ENCODE measurements around the gene RPTOR.

RPTOR gene

DNA sequence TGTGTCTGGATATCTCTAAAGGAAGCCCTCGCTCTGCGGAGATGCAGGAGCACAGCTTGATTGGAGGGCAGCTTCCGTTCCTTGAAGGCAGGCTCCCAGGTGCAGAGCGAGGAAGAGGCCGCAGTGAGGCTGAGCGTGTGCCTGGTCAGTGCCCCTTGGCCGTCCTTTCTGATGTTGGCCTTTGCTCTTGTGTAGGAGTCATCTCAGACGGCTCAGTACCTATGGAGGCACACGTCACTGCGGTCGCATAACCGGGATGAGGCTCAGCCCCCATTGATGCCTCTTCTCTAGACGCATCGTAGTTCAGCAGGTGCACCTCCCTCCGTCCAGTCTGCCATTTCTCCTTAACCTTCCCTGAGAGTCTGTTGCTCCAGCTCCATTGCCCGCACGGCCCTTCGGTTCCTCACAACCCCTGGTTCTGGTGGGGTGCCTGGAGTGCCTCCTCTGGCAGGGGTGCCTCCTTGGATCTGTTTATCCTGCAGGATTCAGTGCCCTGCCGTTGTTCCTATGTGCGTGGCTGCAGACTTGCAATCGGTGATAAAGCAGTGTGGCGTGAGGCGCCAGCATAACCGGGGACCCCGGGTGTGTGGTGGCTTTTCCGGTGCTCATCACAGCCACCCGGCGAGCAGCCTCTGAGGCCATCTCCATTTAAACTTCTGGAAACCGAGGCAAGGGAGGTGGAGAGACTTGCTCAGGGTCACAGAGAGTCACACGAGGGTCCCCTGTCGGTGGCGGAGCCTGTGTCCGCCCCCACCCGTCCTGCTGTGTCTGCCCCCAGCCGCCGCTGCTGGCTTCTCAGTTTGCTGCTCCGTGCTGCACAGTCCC, 258.2 kb downstream of the RPTOR start:
- Histone ChIP-seq H3K27ac (ENCODE audit: low read depth, low read length) (no peak overlapping the region), H3K27me3 (ENCODE audit: control insufficient read depth in 5 of 5, insufficient read depth in 4 of 5, low read length in 5 of 5) (no peaks in the 10 kb centered on the region), H3K4me1 (ENCODE audit: control insufficient read depth in 5 of 5, insufficient read depth in 5 of 5, low read length in 5 of 5) (no peaks in the 10 kb centered on the region), H3K36me3 (ENCODE audit: control insufficient read depth in 5 of 5, insufficient read depth in 5 of 5, low read length in 5 of 5) (peaks cover 0 to 15% (median 8%) of the 10 kb centered on the region in 5 donors), H3K9me3 (ENCODE audit: control insufficient read depth in 5 of 5, low read length in 5 of 5) (peaks cover 0 to 18% (median 10%) of the 10 kb centered on the region in 5 donors), H3K9ac (ENCODE audit: low read length in 5 of 5) (no peak overlapping the region), H3K4me3 (ENCODE audit: low read depth in 1 of 5, low read length in 5 of 5) (no peak overlapping the region)

- Histone ChIP-seq H3K27me3 (ENCODE audit: control insufficient read depth in 5 of 5, insufficient read depth in 4 of 5, low read length in 5 of 5) (no peaks in the 10 kb centered on the region), H3K27ac (ENCODE audit: low read depth, low read length) (no peak overlapping the region), H3K4me1 (ENCODE audit: control insufficient read depth in 5 of 5, insufficient read depth in 5 of 5, low read length in 5 of 5) (no peaks in the 10 kb centered on the region), H3K9me3 (ENCODE audit: control insufficient read depth in 5 of 5, low read length in 5 of 5) (peaks cover 0 to 18% (median 10%) of the 10 kb centered on the region in 5 donors), H3K36me3 (ENCODE audit: control insufficient read depth in 5 of 5, insufficient read depth in 5 of 5, low read length in 5 of 5) (peaks cover 0 to 15% (median 4%) of the 10 kb centered on the region in 5 donors), H3K4me3 (ENCODE audit: low read depth in 1 of 5, low read length in 5 of 5) (no peak overlapping the region), H3K9ac (ENCODE audit: low read length in 5 of 5) (no peak overlapping the region)
Observed at GRCh38 chr17:80803451-80804428, 259.1 kb downstream of the RPTOR start.

DNA sequence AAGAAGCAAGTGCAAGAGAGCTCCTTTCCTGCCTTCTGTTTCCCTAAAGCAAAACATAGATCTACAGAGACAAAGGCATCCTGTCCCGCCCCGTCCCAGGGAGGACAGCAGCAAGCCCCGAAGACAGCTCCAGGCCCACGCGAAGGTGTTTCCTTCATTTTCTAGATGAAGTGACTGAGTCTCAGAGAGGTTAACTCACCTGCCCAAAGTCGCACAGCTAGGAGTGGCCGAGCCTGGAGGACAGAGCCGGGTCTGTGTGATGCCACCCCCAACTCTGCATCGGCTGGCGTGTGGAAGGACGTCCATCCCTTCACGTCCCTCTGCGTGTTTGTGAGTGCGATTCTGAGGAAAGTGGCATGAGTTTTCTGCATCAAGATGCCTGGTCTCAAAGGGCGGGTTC, 259.8 kb downstream of the RPTOR start:
- peaks cover 0 to 18% (median 10%) of the 10 kb centered on the region in 5 donors for H3K9me3 ChIP-seq (ENCODE audit: control insufficient read depth in 5 of 5, low read length in 5 of 5)
- H3K36me3 ChIP-seq (ENCODE audit: control insufficient read depth in 5 of 5, insufficient read depth in 5 of 5, low read length in 5 of 5): peaks cover 0 to 15% (median 2%) of the 10 kb centered on the region in 5 donors
- H3K27me3 ChIP-seq (ENCODE audit: control insufficient read depth in 5 of 5, insufficient read depth in 4 of 5, low read length in 5 of 5): no peaks in the 10 kb centered on the region
- no peaks in the 10 kb centered on the region for H3K4me1 ChIP-seq (ENCODE audit: control insufficient read depth in 5 of 5, insufficient read depth in 5 of 5, low read length in 5 of 5)
- no peak overlapping the region for H3K9ac ChIP-seq (ENCODE audit: low read length in 5 of 5)
- no peak overlapping the region for H3K27ac ChIP-seq (ENCODE audit: low read depth, low read length)
- H3K4me3 ChIP-seq (ENCODE audit: low read depth in 1 of 5, low read length in 5 of 5): no peak overlapping the region

DNA sequence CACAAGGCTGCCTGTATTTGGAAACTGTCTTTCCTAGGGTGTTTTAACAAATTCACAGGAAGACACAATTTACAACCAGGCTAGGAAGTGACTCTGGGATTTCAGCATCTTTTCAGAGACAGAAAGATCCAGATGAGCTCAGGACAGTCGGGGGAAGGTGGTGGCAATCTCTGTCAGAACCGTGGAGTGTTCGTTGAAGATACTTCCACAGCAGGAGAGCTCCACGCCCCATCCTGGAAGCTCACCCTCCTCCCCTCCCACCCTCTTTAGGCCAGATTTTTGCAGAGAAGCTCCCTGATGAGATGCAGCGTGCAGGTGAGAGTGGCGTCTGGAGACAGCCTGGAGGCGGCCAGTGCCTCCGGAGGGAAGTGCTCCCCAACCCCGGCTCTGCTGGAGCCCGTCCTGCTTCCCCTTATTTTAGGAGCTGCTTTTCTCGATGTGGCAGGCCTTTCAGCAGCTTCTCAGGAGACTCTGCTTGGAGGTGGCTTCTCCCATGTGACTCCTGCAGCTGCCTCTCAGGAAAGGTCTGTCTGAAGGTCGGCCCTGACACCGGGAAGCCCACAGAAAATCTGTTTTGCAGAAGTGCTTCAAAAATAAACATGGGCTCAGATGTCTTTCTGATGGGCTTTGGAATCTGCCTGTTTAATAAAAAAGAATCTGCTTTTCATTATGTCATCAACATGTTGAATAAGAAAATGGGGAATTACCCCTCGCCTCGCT, 260.6 kb downstream of the RPTOR start:
- Histone ChIP-seq H3K4me1 (ENCODE audit: control insufficient read depth in 5 of 5, insufficient read depth in 5 of 5, low read length in 5 of 5) (no peaks in the 10 kb centered on the region), H3K36me3 (ENCODE audit: control insufficient read depth in 5 of 5, insufficient read depth in 5 of 5, low read length in 5 of 5) (peaks cover 0 to 12% (median 0%) of the 10 kb centered on the region in 5 donors), H3K4me3 (ENCODE audit: low read depth in 1 of 5, low read length in 5 of 5) (no peak overlapping the region), H3K27me3 (ENCODE audit: control insufficient read depth in 5 of 5, insufficient read depth in 4 of 5, low read length in 5 of 5) (no peaks in the 10 kb centered on the region), H3K27ac (ENCODE audit: low read depth, low read length) (no peak overlapping the region), H3K9me3 (ENCODE audit: control insufficient read depth in 5 of 5, low read length in 5 of 5) (peaks cover 0 to 18% (median 10%) of the 10 kb centered on the region in 5 donors), H3K9ac (ENCODE audit: low read length in 5 of 5) (no peak overlapping the region)

- Histone ChIP-seq H3K27ac (ENCODE audit: low read depth, low read length) (no peak overlapping the region), H3K9me3 (ENCODE audit: control insufficient read depth in 5 of 5, low read length in 5 of 5) (peaks cover 0 to 18% (median 10%) of the 10 kb centered on the region in 5 donors), H3K4me3 (ENCODE audit: low read depth in 1 of 5, low read length in 5 of 5) (no peak overlapping the region), H3K9ac (ENCODE audit: low read length in 5 of 5) (no peak overlapping the region), H3K4me1 (ENCODE audit: control insufficient read depth in 5 of 5, insufficient read depth in 5 of 5, low read length in 5 of 5) (peaks cover 0 to 2% (median 0%) of the 10 kb centered on the region in 5 donors), H3K27me3 (ENCODE audit: control insufficient read depth in 5 of 5, insufficient read depth in 4 of 5, low read length in 5 of 5) (no peaks in the 10 kb centered on the region), H3K36me3 (ENCODE audit: control insufficient read depth in 5 of 5, insufficient read depth in 5 of 5, low read length in 5 of 5) (peaks cover 0 to 15% (median 4%) of the 10 kb centered on the region in 5 donors)
Observed at GRCh38 chr17:80807014-80807413, 262.4 kb downstream of the RPTOR start.

DNA sequence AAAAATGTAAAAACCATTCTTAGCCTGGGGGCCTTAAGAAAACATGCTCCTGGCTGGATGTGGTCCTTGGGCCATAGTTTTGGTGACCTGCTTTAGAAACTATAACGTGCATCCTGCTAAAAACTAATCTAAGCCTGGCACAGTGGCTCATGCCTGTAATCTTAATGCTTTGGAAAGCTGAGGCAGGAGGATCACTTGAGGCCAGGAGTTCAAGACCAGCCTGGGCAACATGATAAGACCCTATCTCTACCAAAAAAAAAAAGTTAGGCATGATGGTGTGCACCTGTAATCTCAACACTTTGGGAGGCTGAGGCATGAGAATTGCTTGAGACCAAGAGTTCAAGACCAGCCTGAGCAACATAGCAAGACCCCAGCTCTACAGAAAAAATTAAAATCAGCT, 263.2 kb downstream of the RPTOR start:
- Histone ChIP-seq H3K4me1 (ENCODE audit: control insufficient read depth in 5 of 5, insufficient read depth in 5 of 5, low read length in 5 of 5) (peaks cover 0 to 2% (median 0%) of the 10 kb centered on the region in 5 donors), H3K9ac (ENCODE audit: low read length in 5 of 5) (no peak overlapping the region), H3K4me3 (ENCODE audit: low read depth in 1 of 5, low read length in 5 of 5) (no peak overlapping the region), H3K27ac (ENCODE audit: low read depth, low read length) (no peak overlapping the region), H3K36me3 (ENCODE audit: control insufficient read depth in 5 of 5, insufficient read depth in 5 of 5, low read length in 5 of 5) (peaks cover 0 to 18% (median 4%) of the 10 kb centered on the region in 5 donors), H3K9me3 (ENCODE audit: control insufficient read depth in 5 of 5, low read length in 5 of 5) (peaks cover 0 to 18% (median 10%) of the 10 kb centered on the region in 5 donors), H3K27me3 (ENCODE audit: control insufficient read depth in 5 of 5, insufficient read depth in 4 of 5, low read length in 5 of 5) (no peaks in the 10 kb centered on the region)

GRCh38 chr17:80811181-80812105, 266.8 kb downstream of the RPTOR start:
- Histone ChIP-seq H3K36me3 (ENCODE audit: control insufficient read depth in 5 of 5, insufficient read depth in 5 of 5, low read length in 5 of 5) (peaks cover 0 to 11% (median 4%) of the 10 kb centered on the region in 5 donors), H3K9me3 (ENCODE audit: control insufficient read depth in 5 of 5, low read length in 5 of 5) (peaks cover 0 to 12% (median 8%) of the 10 kb centered on the region in 5 donors), H3K4me3 (ENCODE audit: low read depth in 1 of 5, low read length in 5 of 5) (no peak overlapping the region)

GRCh38 chr17:80812362-80813088, 267.9 kb downstream of the RPTOR start:
- H3K36me3 ChIP-seq (ENCODE audit: control insufficient read depth in 5 of 5, insufficient read depth in 5 of 5, low read length in 5 of 5): peaks cover 0 to 11% (median 4%) of the 10 kb centered on the region in 5 donors
- no peak overlapping the region for H3K9ac ChIP-seq (ENCODE audit: low read length in 5 of 5)
- no peak overlapping the region for H3K4me3 ChIP-seq (ENCODE audit: low read depth in 1 of 5, low read length in 5 of 5)
- H3K27me3 ChIP-seq (ENCODE audit: control insufficient read depth in 5 of 5, insufficient read depth in 4 of 5, low read length in 5 of 5): no peaks in the 10 kb centered on the region
- H3K4me1 ChIP-seq (ENCODE audit: control insufficient read depth in 5 of 5, insufficient read depth in 5 of 5, low read length in 5 of 5): peaks cover 0 to 2% (median 0%) of the 10 kb centered on the region in 5 donors
- no peak overlapping the region for H3K27ac ChIP-seq (ENCODE audit: low read depth, low read length)
- peaks cover 0 to 3% (median 0%) of the 10 kb centered on the region in 5 donors for H3K9me3 ChIP-seq (ENCODE audit: control insufficient read depth in 5 of 5, low read length in 5 of 5)

More at GRCh38 chr17:80811181-80812105, 266.8 kb downstream of the RPTOR start:
- Histone ChIP-seq H3K4me1 (ENCODE audit: control insufficient read depth in 5 of 5, insufficient read depth in 5 of 5, low read length in 5 of 5) (peaks cover 0 to 2% (median 0%) of the 10 kb centered on the region in 5 donors), H3K9ac (ENCODE audit: low read length in 5 of 5) (no peak overlapping the region), H3K27ac (ENCODE audit: low read depth, low read length) (no peak overlapping the region), H3K27me3 (ENCODE audit: control insufficient read depth in 5 of 5, insufficient read depth in 4 of 5, low read length in 5 of 5) (no peaks in the 10 kb centered on the region)

Measured in subcutaneous abdominal adipose tissue (tissue), 5 donors.